Fibroblast of skin of back (primary cell): ENCODE measurements around the gene NDNF. TPM values are rescaled to one million over a fixed set of nuclear protein-coding genes. Genes with fewer than 3 reads are reported as not detected.
A peak's percentile ranks its signal among the peaks of the same experiment; 100 is the strongest.

Experiments used
- DNase-seq: peaks from one replicate; pipeline ENCODE4 v3.0.0-alpha.2; 2013
- polyA plus RNA-seq, 2 experiments: library from polyadenylated mRNA; unstranded; fragments of 120-200 nt; gene quantifications; one replicate each; pipeline ENCODE4 v1.2.1, GENCODE V29; 2013; ENCODE audit not compliant: insufficient read length in 2 of 2

The NDNF gene, protein sequence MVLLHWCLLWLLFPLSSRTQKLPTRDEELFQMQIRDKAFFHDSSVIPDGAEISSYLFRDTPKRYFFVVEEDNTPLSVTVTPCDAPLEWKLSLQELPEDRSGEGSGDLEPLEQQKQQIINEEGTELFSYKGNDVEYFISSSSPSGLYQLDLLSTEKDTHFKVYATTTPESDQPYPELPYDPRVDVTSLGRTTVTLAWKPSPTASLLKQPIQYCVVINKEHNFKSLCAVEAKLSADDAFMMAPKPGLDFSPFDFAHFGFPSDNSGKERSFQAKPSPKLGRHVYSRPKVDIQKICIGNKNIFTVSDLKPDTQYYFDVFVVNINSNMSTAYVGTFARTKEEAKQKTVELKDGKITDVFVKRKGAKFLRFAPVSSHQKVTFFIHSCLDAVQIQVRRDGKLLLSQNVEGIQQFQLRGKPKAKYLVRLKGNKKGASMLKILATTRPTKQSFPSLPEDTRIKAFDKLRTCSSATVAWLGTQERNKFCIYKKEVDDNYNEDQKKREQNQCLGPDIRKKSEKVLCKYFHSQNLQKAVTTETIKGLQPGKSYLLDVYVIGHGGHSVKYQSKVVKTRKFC
- polyA plus RNA-seq (2013, experiment 1 of 2; ENCODE audit: insufficient read length): 6.3 TPM
- polyA plus RNA-seq (2013, experiment 2 of 2; ENCODE audit: insufficient read length): 6.9 TPM

DNA sequence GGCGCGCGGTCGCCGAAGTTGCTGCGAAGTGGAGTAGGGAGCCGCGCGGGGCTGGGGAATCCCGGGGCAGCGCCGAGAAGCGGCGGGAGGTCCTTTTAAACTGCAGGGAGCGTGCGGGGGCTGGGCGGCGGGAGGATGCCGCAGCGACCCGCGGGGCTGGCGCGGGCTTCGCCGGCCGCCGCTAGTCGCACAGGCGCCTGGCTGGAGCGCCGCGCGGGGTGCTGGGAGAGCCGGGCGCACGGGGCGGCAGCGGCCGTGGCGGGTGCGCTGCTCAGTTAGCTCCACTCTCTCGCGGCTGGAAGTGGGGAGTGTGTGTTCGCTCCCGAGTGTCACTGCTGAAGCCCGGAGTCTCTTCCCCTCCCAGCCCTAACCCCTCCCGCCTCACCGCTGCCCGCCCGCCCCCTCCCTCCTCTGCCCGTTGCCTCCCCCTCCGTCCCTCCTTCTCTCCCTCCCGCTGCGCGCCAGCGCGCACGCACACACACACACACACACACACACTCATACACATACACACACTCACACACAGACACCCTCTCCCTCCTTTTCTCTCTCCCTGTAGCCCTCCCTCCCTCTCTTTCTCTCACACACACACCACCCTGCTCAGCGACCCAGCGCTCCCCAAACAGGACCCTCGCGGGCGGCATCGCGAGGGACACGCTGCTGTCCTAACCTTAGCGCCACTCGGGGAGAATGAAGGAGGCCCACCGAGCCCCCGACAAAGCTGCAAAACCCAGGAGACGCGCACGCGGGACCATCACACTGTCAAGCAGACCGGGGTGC is at the start of gene NDNF:
TSS of gene NDNF (minus strand) at position 312 of the 780 bp plus-strand sequence. CDS start 26,698 bp downstream, outside the sequence.
- peak; percentile 60 for DNase-seq

DNA sequence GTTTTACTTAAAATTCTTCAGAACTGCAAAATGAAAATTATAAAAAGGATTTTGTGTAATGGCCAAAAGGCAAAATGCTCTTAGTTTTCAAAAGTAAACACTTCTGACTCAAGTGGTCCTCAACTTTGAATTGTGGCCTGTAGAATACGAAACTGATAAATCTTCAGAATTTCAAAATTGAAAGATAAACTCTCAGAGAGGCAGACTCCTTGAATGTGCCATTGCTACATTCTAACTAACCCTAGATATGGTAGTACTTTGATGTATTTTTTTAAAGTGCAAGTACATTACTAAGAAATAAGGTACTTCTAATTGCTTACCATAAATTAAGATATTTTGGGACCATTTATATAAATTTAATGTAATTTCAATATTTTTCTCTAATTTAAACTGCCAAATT is 47.4 kb upstream of the NDNF start:
- DNase-seq: no peak

DNA sequence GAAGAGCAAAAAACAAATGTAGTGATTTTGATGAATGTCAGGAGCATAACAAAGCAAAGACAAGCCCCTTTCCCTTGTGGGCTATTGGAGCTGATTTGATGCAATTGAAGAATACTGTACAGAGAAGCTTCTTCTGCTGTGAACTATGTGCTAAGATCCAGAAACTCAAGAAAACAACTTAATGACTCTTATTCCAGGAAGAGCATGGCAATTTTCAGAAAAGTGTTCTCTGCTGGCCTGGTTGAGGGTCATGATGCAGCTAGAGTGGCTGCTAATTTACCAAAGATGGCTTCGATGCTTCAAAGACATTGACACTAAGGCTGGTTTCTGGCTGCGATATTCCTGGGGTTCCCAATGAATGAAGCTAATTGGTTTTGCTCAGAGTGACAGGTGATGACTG is 46.0 kb upstream of the NDNF start:
- no peak for DNase-seq

DNA sequence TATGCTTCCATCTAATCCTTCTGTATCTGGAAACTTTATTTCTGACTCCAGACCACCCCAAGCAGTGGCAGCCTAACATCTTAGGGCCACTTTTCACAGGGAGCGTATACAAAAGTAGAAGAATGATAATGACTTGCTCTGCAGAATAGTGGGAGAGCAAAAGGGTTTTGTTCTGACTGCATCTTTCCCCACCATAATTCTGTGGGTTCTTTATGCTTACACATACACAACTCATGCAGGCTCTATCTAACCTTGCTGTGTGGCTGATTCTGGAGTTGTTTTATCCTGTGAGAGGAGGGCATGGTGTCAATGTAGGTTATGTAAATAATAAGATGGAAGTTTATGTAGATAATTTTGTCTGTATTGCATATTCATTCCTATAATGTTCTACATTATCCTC is 42.4 kb upstream of the NDNF start:
- no peak for DNase-seq

DNA sequence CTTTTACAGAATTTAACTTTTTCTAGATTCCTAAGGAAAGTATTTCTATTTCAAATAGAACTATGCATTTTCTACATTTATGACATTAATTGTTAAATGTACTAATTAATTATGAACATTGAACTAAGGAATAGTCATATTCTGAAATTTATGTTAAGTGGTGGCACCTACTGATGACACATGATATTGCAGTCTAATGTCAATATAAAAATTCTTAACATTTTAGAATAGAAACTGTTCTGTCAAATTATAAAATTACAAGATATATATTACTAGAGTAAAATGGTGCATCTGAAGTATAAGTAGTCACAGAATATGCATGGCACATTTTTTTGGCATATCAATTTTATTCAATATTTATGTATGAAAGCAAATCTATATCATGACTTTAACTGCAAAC is 40.2 kb upstream of the NDNF start:
- no peak for DNase-seq

DNA sequence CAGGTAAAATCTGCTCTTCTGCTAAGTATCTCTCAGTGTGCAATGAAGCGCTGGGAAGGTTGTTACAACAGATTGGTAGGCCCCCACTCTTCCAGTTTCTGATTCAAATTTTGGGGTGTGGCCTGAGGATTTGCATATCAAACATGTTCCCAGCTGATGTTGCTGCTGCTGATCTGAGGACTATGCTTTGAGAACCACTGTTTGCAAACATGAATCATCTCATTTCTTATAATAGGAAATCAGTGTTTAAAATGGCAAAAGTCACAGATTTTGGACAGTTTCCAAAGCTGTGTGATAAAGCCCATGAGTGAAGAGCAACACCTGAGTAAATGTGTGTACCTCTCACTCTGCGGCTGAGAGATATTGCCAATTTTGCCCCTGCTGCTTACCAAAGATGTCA is 36.2 kb upstream of the NDNF start:
- no peak for DNase-seq

DNA sequence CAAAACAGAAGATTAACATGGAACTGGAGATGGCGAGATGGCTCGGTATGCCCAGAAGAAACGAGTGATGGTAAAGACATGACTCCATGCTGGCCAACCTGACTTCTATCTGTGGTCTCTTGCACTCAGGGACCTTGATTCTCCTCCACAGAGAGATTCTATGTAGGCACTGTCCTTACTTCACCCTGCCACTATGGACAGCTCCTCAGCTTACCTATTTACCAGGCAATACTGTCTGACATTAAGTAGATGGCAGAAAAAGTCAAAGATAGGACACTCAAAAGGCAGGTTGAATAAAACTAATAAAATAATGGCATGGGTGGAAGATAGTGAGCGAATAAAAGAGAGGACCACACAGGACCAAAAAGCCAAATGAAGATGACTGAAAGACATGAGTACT is 35.2 kb upstream of the NDNF start:
- no peak for DNase-seq

DNA sequence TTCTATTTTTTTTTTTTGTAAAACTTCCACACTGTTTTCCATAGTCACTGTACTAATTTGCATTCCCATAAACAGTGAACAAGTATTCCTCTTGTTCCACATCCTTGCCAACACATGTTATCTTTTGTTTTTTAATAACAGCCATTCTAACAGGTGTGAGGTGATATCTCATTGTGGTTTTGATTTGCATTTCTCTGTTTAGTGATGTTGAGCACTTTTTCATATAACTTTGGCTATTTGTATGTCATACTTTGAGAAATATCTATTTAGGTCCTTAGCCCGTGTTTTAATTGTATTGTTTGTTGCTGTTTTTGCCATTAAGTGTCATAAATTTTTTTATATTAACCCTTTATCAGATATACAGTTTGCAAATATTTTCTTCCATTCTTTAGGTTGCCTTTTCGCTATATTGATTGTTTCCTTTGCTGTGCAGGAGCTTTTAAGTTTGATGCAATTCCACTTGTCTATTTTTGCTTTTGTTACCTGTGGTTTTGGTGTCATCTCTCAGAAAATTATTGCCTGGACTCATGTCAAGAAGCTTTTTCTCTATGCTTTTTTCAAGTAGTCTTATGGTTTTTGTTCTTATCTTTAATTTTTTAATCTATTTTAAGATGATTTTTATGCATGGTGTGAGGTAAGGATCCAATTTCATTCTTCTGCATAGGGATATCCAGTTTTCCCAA is 27.9 kb upstream of the NDNF start:
- DNase-seq: no peak

DNA sequence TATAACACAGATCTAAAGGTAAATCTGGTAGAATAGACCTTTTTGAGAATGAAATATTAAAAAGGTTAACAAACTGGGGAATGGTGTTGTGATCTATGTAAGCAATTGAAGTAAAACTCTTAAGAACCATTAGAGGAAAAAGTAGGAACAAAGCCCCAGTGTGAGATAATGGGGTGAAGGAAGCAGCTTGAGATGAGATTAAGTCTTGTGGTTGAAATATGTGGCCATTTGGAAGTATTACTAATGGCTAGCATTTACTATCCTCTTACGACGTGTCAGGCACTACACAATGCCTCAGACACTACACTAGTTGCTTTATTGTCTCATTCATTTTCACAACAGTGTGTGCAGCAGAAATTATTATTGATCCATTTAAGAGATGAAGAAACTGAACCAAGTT is 25.9 kb upstream of the NDNF start:
- DNase-seq: no peak

DNA sequence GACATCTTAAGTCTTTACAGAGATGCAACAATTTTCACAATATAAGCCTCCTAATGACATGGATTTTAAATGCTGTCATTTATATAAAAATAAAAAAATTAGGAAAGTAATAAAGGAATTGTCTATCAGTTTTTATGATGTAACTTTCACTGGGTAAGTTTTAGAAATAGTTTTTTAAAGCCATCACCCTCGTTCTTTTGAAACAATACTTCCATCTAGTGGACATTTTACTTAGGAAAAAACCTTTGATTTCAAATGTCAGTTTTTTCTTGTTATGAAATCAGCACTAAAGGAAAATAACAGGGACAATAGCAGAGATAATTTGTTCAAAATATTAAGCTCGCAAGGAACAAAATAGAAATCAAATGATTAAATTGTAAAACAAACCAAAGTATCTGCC is 24.3 kb upstream of the NDNF start:
- peak; percentile 57 for DNase-seq

DNA sequence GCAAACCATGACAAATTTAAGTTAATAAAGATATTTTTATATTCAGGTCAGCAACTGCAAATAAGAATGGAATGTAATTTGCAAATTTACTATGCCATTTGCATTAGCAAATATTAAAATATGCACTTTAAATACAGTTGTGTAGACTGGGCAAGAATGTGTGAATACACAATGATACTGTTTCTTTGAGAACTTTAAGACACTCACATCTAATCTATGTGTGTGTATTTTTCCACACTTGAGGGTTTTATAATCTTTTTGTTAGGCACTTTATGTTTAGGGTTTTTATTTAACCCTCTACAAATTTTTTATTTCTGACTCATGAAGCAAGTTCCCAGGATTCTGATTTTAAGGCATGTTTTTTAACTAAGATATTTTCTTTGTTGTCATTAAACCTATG is 23.9 kb upstream of the NDNF start:
- peak; percentile 48 for DNase-seq

DNA sequence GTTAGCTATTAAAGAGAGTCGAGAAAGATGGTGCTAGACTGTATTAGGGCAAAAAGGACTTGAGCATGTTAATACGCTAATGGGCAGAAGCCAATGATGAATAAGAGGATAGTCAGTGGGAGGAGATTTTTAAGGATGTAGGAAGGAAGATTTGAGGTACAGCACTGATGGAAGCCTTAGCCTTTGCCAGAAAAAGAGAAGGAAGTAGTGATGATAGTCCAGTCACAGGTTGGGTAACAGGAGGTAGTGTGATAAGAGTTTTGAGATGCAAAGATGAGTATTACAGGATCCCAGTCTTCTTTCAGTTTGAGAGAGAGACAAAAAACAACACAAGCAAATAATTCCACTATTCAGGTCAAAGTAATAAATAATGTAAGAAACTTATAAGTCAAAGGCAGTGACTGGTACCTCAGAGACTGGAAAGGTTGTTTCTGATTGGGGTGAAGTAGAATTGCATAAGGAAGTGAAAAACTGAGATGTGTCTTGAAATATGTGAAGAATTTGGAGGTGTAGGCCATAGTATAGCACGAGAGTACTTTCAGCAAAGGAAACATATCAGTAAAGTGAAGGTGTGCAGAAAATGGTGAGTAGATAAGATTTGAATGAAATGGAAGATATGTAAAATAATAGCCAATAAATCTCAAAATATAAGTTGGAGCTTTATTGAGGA is 22.1 kb upstream of the NDNF start:
- DNase-seq: no peak

DNA sequence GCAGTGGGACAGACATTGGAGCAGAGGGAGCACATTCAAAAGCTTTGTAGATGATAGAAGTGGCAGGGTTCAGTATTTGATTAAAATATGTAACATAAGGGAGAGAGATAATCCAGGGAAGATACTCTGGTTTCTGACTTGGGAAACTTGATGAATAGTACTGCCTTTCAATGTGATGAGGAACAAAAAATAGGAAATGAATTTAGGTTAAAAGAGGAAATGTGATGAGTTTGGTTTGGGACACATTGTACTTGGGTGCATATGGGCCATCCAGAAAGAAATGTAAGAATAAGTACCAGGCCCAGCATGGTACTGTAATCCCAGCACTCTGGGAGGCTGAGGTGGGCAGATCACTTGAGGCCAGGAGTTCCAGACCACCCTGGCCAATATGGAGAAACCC is 20.9 kb upstream of the NDNF start:
- DNase-seq: no peak

DNA sequence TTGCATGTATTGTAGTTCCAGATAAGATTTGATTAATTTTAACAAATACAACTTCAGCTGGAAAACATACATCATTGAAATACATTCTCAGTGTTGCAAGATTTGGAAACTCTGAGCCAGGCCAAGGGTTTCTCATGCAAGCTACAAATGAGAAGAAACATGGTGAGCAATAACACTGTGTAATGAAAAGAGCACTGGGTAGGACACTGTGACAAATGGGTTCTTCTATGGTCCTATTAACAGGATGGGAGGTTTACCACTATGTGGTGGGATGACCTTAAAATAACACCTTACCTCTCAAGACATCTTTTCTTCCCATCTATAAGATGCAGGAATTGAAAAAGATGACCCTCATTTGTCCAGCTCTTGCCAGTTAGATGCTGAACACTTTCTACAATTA is 19.6 kb upstream of the NDNF start:
- DNase-seq: no peak

DNA sequence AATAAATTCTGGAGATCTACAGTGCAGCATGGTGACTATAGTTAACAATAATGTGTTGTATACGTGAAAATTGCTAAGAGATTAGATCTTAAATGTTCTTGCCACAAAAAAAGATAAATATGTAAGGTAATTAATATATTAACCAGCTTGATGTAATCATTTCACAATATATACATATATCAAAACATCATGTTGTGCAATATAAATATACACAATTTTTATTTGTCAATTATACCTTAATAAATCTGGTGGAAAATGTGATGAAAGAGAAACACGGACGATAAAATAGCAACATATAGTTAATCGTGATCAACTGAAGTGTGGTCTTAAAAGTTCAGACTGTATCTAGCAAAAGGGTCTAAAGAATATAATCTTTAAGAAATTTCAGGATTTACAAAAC is 16.5 kb upstream of the NDNF start:
- DNase-seq: no peak

DNA sequence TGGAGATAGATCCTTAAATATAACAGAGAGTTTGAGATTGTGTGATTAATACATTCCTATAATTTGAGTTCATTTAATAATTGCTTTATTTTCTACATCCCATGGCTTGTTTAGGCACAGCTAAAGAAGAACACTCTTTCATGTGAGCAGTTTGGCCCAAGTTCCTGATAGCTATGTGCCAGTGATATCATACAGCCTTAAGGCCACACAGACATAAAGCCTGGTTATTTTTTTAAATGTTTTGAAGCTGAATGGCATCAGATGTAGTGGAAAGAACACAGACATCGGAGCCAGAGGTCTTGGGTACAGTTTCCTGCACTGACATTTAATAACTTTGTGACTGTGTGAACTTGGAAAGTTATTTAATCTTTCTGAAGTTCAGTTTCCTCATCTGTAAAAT is 7.0 kb upstream of the NDNF start:
- no peak for DNase-seq

DNA sequence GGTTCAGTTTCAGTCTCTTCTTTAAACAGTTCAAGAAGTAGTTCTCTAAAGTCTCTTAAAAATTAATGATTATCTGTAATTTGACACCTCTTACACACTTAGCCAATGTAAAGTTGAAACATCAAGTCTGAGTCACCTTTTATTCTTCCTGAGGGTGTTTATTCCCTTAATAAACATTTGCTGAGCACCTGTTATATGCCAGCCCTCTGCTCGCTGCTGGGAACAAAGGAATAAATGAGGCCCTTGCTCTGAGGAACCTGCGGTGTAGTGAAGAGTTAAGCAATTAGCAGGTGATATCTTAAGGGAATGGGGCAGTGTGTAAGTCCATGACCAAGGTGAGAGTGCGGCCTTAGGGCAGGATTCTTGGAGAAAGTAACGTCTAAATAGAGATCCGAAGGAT is 5.2 kb upstream of the NDNF start:
- DNase-seq: no peak

DNA sequence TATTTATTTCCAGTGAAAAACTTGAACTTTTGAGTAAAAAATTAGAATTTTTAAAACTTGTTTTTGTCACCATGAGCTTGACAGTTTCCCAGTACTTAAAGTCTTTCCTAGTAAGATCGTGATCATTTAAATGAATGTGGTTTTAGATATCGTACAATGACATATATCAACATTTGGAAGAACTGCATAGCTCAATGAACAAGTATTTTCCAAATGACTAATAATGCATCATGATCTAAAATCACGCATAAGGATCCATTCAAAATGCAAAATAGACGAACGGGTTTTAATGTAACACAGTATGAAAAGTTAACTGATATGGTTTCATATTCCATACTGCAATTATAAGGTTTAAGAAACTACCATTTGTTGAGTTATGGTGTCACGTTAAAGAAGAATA is 4.1 kb upstream of the NDNF start:
- peak; percentile 41 for DNase-seq

DNA sequence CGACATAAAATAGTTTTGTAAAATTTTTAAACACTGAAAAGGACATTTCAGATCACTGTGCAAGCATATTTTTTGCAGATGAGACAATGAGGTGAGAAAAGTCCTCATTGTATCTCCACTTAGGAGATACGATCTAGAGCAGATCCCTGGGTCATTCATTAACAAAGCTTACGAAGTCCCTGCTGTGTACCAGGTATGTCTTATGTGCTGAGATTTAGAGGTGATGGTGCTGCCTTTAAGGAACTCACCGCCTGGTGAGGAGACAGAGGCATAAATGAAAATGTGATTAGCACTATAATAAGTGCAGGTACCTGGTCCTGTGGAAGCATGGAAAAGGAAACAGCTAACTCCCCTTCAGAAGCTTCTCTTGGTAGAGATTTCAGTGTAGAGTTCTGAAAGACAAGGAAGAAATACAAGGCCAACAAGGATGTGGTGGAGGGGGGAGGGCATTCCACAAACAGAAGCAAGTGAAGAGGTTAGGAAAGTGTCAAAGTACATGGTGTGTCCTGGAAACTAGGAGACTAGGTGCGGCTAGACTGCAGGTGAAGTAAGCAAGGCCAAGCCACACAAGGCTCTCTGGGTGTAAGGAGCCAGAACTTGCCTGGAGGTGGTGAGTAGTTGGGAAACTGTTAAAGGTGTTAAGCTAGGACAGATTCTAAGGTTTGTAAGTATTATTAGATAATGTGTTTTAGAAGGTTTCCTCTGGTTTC is 1.5 kb upstream of the NDNF start:
- no peak for DNase-seq

DNA sequence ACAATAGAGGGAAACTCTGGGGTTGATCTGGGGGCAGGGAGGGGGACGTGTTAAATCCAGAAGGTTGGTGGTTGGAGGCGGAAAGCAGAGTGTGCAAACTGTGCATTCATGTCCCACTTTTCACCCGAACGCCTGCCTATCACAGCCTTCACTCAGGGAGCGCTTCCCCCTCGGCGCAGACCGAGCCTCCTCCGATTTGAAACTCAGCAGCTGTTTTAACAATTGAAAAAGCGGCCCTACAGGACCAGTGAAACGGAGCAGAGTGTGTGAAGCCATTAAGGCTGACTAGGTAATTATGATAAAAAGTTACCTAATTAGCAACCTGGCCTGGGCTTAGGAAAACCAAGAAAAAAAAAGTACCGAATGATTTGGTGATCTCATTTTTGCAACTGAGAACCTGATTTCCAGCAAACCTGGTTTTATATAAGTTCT is 685 bp upstream of the NDNF start:
- DNase-seq: no peak

DNA sequence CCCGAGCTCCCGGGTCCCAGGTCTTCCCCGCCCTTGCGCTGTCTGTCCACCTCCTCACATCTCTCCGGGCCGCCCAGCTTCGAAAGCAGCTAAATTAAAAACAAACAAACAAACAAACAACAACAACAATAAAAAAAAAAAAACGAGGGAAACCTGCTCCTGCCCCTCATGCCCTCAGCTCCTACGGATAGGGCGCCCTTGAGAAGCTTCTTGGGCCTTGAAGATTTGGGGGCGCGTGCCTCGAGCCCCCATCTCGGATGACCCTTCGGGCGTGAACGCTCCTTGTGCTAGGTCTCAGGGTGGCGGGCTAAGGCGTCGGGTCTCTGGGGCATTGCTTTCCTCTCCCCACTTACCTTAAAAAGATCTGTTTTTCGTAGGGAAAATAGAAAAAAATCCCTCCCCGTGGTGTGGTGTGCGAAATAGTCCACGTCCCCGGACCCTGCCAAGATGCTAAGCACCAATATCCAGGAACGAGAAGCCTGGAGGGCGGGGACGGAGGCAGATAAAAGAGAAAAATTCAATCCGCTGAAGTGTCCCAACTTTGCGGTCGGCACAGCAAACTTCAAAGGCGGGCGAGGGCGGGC is 603 bp downstream of the NDNF start:
- DNase-seq: no peak
